ENCODE data around the gene SYTL4.

Gene SYTL4

GRCh38 chrX:100687546-100687945, 44.4 kb downstream of the SYTL4 start:
- peak; percentile 32 to 50 for DNase-seq

GRCh38 chrX:100687128-100687527, 44.8 kb downstream of the SYTL4 start:
- peak in 1 of 2 donors; percentile 54 for DNase-seq

DNA sequence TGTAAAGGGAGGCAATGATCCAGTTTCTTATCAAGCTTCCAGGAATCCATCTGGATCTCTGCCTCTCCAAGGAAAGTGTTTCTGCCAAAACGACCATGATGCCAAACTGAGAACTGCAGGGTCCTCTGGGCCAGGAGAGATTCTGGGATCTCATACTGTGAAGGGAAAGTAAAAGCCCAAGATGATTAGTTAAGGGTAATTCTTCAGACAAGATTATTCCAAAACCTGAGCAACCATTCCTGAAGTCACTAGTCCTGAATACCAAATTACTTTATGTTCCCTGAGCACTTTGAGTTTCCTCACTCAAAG, 46.0 kb downstream of the SYTL4 start:
- DNase-seq: no peak

- DNase-seq: peak; percentile 72 to 77
These were observed 46.5 kb downstream of the SYTL4 start for GRCh38 chrX:100685284-100685996.

DNA sequence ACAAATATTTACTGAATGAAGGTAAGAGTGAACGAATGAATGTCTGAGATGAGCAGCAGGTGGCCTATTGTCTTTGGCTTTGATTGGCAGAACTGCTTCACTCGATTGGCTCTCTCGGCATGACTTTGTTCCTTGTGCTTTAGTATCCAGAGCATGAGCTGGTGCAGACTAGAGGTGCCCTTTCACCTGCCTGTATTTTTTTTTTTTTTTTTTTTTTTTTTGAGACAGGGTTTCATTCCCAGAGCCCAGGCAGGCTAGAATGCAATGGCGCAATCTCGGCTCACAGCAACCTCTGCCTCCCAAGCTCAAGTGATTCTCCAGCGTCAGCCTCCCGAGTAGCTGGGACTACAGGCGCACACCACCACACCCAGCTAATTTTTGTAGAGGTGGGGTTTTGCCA, 49.0 kb downstream of the SYTL4 start:
- no peak for DNase-seq

GRCh38 chrX:100681599-100681998, 50.3 kb downstream of the SYTL4 start:
- no peak for DNase-seq

DNA sequence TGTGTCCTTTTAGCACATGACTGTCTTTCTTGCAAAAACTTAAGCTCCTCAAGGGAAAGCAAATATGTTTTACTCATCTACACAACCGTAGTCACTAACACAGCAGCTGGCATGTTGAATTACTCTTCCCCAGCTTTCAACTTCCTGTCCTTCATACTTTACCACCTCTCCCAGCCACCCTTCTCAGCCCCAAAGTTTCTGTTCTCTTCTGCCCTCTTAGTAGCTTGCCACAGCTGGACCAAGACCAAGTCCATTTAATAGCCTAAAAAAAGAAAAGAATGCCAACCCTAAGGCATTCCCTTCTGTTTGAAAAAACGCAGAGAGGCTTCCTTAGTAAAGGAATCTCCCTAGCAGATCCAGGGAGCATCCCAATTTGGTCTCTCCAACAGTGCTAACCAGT, 51.2 kb downstream of the SYTL4 start:
- no peak for DNase-seq

GRCh38 chrX:100677611-100678181, 54.2 kb downstream of the SYTL4 start:
- no peak for DNase-seq

GRCh38 chrX:100674705-100675104, 57.2 kb downstream of the SYTL4 start:
- peak; percentile 32 to 48 for DNase-seq

DNA sequence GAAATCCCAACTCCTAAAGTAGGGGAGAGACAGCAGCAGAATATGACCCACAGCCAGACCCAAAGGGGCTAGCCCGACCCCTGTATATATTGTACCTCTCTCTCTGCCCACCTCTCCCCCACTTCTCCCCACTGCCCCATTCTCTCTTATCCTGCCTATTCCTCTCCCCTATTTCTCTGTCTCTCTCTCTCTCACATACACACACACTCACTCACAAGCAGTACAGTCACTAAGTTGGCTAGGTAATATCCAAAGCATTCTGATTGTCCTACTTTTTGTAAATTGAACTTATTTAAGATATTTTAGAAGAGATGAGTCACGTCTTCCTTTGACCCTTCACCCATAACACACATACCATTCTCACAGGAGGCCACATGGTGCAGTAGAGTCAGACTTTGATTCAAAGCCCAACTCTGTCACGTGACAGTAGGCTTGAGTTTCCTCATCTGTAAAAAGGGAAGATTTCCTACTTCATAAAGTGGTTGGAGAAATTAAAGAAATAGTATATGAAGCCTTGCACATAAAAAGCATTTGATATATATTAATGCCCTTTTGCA, 58.4 kb downstream of the SYTL4 start:
- DNase-seq: peak; percentile 32 to 45

DNA sequence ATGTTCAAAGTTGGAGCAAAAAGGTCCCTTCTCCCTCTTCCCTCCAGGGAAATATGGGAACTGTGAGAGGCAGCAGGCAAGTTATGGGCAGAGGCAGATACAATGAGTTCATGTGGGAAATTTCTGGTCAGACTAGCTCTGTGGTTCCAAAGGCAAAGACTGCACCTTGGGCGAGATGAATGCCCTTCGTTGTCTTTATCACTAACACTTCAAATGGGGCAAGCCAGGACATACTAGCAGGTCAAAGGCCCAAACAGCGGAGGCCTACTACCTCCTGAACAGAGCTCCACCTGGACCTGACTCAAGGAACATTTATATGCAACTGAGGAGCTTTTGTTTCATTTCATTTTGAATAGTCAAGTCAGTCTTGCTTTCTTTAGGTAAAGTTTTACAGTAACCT, 59.0 kb downstream of the SYTL4 start:
- no peak for DNase-seq

DNA sequence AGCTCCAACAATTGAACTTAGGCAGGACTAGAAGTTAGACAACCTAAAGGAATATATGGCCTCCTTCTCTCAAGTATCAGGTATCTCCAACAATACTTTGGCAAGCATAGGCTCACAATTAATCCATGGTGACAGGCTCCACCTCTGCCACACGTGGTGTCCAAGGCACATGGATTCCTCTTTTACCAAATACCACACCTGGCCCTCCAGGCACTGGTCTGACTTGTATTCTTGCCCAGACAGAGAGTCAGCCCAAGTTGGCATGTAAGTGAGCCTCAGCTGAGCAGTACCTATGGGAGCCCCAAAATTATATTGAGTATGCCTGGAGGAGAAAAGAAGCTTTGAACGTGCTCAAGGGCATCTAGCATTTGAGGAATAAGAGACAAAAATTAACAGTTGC, 68.3 kb downstream of the SYTL4 start:
- no peak for DNase-seq

GRCh38 chrX:100662796-100663195, 69.1 kb downstream of the SYTL4 start:
- peak; percentile 9 to 23 for DNase-seq

DNA sequence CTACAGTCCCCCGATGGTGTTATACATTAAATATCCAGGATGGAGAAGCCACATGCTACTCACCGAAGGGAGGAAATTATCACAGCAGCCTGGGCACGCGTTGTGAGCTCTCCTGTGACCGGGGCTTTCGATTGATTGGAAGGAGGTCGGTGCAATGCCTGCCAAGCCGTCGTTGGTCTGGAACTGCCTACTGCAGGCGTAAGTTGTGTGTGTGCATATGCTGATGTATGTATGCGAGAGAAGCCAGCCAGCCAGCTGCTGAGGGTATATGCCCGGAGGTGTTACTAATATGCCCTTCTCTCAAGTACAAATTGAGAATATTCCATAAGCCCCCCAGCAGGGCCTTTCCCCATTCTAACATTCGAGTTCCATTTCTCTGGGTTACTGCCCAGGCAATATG, 69.8 kb downstream of the SYTL4 start:
- no peak for DNase-seq

- DNase-seq: no peak
These were observed 72.3 kb downstream of the SYTL4 start for GRCh38 chrX:100659431-100660137.

DNA sequence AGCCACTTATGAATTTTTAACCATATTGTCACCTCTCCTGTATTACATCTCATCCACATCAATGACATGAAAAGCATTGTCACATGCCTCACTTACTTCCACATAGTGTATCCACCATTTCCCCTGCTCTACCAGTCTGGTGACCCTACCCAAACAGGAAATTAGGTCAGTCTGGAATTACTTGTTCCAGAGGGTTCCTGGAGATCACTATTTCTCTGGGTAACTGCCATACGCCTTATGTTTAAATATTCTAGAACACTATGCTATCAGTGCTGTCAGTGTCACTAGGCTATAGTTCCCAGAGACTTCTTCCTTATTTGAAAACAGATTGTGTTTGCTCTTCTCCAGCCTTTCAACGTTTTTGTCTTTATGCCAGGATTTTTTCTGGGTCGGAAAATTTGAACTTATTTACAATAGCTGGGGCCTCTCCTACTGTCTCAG, 73.0 kb downstream of the SYTL4 start:
- no peak for DNase-seq

- no peak for DNase-seq
These were observed 77.7 kb downstream of the SYTL4 start for GRCh38 chrX:100654261-100654660.

DNA sequence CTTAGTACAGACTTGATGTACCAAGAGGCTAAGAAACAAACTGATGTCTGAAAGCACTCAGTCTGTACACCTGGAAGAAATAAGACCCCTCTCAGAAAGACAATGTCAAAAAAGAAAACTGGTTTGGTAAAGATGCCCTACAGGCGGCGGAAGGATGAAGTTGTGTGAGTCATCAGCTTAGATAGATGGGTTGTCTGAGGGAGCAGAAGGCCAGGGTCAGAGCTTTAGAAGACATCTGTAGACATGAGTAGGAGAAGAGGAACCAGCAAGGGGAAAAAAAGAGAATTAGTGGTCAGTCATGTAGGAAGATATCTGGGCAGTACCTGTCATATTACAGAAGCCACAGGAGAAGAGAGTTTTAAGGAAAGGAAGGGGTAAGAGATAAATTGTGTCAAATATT, 79.7 kb downstream of the SYTL4 start:
- peak in 1 of 2 donors; percentile 27 for DNase-seq

GRCh38 chrX:100650841-100651240, 81.1 kb downstream of the SYTL4 start:
- no peak for DNase-seq

DNA sequence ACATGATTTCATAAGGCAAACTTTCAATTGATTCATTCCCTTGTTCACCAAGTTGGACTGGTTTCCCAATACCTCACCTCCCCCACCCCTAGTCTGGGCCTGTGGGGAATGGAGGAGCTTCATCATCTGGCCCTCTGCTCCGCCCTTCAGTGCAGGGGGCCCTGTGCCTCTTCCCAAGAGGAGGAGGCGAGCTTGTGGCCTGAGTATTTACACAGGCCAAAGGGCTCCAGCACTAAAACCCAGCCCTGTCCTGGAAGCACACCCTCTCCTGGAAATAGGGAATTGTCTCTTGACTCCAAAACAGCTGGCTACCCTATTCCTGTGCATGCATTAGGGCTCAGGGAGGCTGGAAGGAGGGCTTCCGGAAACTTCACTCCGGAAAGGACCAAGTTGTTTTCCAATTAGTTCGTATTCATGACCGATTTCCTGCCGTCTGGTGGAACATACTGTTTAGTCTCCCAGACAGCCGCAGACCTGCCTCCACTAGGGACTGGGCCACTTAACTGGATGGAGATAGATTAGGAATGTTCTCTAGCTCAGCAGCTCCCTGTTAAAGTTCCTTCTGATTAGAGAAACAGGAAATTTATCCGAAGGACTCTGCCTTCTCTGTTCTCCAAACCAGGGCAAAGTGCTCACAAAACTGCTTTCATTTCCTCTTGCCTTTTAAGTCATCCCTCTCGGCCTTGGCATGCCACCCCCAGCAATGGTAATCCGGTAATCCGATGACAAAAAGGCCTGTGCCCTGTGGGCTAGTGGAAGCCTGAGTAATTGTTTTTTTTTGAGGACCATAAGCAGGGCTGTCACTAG, 82.2 kb downstream of the SYTL4 start:
- DNase-seq: peak; percentile 67 to 78

DNA sequence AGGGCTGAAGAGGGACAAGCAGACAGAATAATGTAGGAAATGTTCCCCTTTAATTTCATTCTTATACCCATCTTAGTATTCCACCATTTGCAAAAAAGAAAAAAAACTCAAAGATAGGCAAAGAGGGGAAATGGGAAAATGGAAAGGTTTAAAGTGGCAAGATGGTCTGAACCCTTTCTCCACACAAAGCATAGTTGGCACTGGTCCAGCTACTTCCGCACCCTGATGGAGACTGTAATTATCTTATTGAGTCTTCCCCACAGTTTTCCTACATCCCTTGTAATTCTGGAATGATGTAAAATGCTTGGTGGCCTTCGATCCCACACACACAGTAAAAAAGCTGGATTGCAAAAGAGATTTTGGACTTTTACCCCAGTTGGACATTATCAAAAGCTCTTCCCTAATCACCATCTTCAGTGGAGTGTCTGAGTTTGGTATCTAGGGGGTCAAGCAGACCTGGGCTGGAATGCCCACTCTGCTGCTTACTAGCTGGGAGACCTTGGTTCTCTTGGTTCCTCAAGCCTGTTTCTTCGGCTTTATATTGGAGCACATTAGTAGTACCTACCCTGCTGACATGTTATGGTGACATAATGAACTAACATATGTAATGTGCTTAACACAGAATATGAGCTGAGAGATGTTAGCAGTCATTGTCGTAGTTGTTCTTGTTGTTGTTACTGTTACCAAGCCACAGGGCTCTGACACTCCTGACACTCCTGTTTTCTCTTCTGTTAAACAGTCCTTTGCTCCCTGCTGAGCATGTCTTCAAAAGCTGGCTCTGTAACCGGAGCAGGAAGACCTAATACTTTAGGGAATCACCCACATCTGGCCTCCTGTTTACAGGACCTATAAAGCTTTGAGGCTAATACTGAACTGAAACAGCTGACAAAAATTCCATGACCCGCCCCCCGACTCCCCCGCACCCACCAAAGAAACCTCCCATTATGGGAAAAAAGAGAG, 83.2 kb downstream of the SYTL4 start:
- DNase-seq: no peak

DNA sequence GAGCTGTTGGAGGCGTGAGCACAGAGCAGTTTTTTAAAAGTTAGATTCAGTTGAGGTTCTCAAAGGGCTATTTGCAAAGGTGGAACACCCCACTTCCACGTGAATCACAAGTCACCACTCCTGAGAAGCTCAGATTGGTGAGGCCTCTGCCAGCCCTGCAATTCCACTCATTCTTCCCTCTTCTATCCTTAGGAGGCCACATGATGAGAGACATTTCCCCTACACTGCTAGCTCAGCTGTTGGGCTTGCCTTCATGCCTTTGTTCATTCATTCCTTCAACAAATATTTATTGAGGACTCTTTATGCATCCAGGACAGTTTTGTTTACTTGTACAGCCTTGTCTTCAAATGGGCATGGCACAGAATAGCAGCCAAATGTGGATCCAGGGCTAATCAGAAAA, 84.2 kb downstream of the SYTL4 start:
- DNase-seq: no peak

Data from inflammatory macrophage (primary cell).